HUES6 (cell line): Measurements from ENCODE around the gene MAP3K1.
"Not testable (repeated sequence)": the region's sequence is repeated elsewhere in the genome, so short reads cannot be mapped to it uniquely, and the experiment has no call there.

ENCODE experiments used
- H3K27ac ChIP-seq: 2 replicates; pipeline ENCODE4 v1.7.0; 2013; ENCODE audit warnings: low read depth, mild to moderate bottlenecking, low read length, inconsistent platforms
- H3K27me3 ChIP-seq: 2 replicates; pipeline ENCODE4 v1.6.1; 2013; ENCODE audit warnings: low read length; ENCODE audit not compliant: control insufficient read depth, insufficient read depth
- H3K36me3 ChIP-seq: 2 replicates; pipeline ENCODE4 v1.6.1; 2013; ENCODE audit warnings: low read length; ENCODE audit not compliant: control insufficient read depth, insufficient read depth
- H3K4me1 ChIP-seq: 2 replicates; pipeline ENCODE4 v1.6.1; 2013; ENCODE audit warnings: low read length; ENCODE audit not compliant: control insufficient read depth, insufficient read depth
- H3K4me3 ChIP-seq: 2 replicates; pipeline ENCODE4 v1.5.1; 2013; ENCODE audit warnings: low read depth, low read length
- H3K9ac ChIP-seq: one replicate; pipeline ENCODE4 v1.6.1; 2013; ENCODE audit warnings: mild to moderate bottlenecking, low read length
- H3K9me3 ChIP-seq: 2 replicates; pipeline ENCODE4 v1.6.1; 2013; ENCODE audit warnings: low read depth, low read length; ENCODE audit not compliant: control insufficient read depth, insufficient read depth

The MAP3K1 gene

DNA sequence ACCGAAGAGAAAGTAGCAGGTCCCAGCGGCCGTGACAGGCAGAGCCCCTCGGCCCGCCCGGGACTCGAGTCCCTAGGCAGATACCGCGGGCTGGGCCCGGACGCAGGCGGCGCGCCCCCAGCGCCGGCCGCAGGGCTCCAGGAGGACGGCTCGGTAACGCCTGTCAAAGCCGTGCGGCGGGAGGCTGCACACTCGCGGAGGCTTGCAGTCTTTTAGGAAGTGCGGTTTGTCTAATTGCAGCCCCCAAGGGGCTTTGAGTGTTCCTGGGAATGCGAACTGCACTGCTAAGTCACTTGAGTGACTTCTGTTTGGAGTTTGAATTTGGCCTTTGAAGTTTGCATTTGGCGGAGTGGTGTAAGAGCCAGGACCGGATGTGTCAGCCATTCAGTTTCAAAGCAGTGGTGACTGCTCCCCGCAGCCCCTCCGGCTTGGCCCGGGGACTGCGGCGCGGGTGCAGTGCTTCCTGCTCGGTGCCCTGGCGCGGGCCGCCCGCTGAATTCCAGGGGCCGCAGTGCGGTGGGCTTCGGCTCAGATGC lies 1.3 kb downstream of the MAP3K1 start:
- no peaks in the 10 kb centered on the region for H3K36me3 ChIP-seq
- H3K9me3 ChIP-seq, result no peaks in the 10 kb centered on the region
- peak overlapping the region; percentile 82 for H3K9ac ChIP-seq
- H3K27ac ChIP-seq, result peak overlapping the region; percentile 56; the same call in 1 of the 2 replicates
- H3K4me3 ChIP-seq, result peak overlapping the region; percentile 82
- H3K27me3 ChIP-seq, result peaks cover 13% of the 10 kb centered on the region
- peaks cover 31% of the 10 kb centered on the region for H3K4me1 ChIP-seq

DNA sequence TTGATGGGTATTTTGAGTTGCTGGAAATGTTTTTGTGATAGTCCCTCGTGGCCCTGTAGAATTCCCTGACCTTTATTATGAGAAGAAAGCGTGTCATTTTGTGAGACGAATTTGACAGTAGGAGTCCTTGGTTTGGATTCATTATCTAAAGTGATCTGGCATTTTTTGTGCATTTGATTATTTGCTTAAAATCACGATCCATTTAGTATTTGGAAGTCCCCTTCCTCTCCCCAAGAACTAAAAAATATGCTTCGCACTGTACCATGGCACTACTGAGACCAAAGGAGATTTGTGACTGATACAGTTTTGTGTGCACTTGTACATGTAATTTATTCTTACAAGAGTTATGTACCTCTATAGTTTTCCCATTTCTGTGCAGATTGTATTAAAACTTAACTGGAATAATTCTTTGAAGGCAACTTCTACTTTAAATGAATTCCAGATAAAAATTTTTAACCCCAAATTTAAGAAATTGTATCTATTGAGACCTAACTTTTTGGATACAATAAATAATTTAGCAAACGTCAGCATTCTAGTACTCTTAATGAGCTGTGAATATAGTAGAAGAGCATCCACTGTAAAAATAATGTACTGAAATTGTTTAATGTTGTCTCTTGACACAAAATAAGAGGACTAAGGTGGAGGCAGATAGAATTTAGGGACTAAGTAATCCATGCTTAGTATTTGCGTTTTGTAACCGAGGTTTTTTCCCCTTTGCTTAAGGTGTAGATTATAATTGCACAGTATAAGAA lies 2.1 kb downstream of the MAP3K1 start:
- Histone ChIP-seq H3K4me1 (peaks cover 31% of the 10 kb centered on the region), H3K27me3 (peaks cover 13% of the 10 kb centered on the region), H3K36me3 (no peaks in the 10 kb centered on the region), H3K4me3 (peak overlapping the region; percentile 82), H3K9ac (peak overlapping the region; percentile 82), H3K27ac (peak overlapping the region; percentile 56; the same call in 1 of the 2 replicates), H3K9me3 (no peaks in the 10 kb centered on the region)

- no peak overlapping the region for H3K9ac ChIP-seq
- peak overlapping the region; percentile 13; the same call in 1 of the 2 replicates for H3K4me3 ChIP-seq
- peaks cover 33% of the 10 kb centered on the region for H3K4me1 ChIP-seq
- H3K9me3 ChIP-seq, result no peaks in the 10 kb centered on the region
- peaks cover 4% of the 10 kb centered on the region for H3K27me3 ChIP-seq
- no peaks in the 10 kb centered on the region for H3K36me3 ChIP-seq
- no peak overlapping the region for H3K27ac ChIP-seq
These were observed 3.2 kb downstream of the MAP3K1 start for GRCh38 chr5:56818450-56819037.

DNA sequence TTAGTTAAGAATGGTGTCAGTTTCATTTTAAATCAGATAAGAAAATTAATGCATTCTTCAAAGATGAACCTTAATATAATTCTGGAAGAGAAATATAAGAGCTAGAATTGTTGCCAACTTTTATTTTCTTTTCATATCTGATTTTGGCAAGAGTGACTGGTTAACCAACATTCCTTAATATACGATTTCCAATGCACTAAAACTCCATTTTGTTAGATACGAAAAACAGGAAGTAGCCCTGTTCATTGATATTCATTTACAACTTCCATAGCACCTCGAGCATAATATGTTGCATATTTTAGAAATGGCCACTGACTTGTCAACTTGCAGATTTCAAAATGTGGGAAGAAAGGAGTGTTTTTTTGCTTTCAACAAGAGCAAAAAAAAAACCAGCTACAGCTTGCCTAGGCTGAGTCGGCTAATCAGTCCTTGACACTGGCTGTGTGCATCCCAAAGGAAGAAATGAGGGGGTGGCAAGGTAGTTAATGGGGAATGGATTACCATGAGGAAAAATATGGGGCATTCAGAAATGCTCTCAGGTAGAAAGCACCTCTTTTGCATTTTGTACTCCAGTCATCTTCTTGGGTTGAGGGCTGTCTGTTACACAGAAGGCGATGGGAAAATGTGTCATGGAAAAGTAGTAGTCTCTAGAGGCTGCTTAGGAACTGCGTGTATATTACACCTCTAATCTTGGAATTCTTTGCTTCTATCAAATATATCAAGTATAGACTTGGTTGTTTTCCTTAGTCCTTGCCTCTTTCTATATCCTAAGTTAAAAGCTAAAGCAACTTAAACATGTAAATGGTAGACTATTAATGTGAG lies 3.9 kb downstream of the MAP3K1 start:
- H3K36me3 ChIP-seq, result no peaks in the 10 kb centered on the region
- H3K4me3 ChIP-seq, result peak overlapping the region; percentile 13; the same call in 1 of the 2 replicates
- H3K4me1 ChIP-seq, result peaks cover 36% of the 10 kb centered on the region
- no peak overlapping the region for H3K9ac ChIP-seq
- no peaks in the 10 kb centered on the region for H3K9me3 ChIP-seq
- no peaks in the 10 kb centered on the region for H3K27me3 ChIP-seq
- H3K27ac ChIP-seq, result no peak overlapping the region

DNA sequence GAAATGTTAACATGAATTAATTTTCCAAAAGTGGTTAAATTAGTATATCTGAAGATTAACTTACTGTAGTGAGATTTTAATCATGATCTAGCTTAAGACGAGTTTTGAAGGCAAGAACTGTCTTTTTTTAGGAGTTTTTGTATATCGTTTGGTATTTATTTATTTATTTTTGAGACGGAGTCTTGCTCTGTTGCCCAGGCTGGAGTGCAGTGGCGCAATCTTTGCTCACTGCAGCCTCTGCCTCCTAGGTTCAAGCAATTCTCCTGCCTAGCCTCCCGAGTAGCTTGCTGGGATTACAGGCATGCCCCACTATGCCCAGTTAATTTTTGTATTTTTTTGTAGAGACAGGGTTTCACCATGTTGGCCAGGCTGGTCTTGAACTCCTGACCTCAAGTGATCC lies 6.5 kb downstream of the MAP3K1 start:
- H3K4me1 ChIP-seq, result peaks cover 49% of the 10 kb centered on the region
- not testable (repeated sequence) for H3K4me3 ChIP-seq, H3K27ac ChIP-seq, H3K27me3 ChIP-seq, H3K9me3 ChIP-seq, H3K36me3 ChIP-seq, H3K9ac ChIP-seq

- H3K27me3 ChIP-seq, result no peaks in the 10 kb centered on the region
- no peak overlapping the region for H3K4me3 ChIP-seq
- no peak overlapping the region for H3K27ac ChIP-seq
- peaks cover 39% of the 10 kb centered on the region for H3K4me1 ChIP-seq
- no peak overlapping the region for H3K9ac ChIP-seq
- H3K36me3 ChIP-seq, result no peaks in the 10 kb centered on the region
- H3K9me3 ChIP-seq, result no peaks in the 10 kb centered on the region
These were observed 7.6 kb downstream of the MAP3K1 start for GRCh38 chr5:56822981-56823380.

DNA sequence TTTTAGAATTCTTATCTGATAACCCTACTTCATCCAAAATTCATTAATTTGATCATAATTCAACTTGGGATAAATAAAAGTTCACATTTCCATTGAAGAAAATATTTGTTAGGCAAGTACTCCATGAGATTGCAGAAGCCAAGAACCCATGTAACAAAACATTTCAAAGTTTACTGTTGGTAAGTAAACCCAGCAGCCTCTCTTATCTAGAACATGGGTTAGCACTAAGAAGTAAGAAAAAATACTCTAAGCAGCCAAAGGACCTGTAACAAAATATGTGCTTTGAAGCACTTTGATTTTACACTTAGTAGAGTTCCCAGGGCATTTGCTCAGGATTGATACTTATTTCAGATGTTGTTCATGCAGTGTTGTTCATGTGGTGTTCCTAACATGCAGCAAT lies 8.7 kb downstream of the MAP3K1 start:
- H3K4me3 ChIP-seq, result no peak overlapping the region
- no peaks in the 10 kb centered on the region for H3K9me3 ChIP-seq
- no peaks in the 10 kb centered on the region for H3K27me3 ChIP-seq
- no peaks in the 10 kb centered on the region for H3K36me3 ChIP-seq
- H3K4me1 ChIP-seq, result peaks cover 33% of the 10 kb centered on the region
- H3K27ac ChIP-seq, result no peak overlapping the region
- no peak overlapping the region for H3K9ac ChIP-seq

DNA sequence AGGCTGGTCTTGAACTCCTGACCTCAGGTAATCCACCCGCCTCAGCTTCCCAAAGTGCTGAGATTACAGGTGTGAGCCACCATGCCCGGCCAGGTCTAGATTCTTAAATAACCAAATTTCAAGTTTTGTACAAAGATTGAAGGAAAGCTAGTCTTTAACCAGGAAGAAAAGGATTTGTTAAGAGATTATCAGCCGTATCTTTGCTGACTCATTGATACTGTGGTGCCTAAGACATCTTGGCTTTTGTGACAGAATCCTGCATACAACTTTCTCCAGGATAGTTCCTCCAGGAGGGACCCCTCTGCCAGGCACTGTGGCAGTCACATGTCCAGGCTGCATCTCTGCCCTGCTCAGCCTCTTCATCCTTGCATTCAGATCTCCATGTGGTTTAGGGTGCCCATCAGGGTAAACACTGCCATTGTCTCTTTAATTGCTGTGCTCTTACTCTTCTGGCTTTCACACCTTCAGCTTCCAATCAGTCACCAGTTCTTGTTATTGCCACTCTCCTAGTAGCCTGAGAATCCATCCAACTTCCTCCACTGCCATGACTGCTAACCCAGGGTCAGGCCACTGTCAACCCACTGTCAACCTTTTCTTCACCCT lies 10.0 kb downstream of the MAP3K1 start:
- H3K27me3 ChIP-seq, result no peaks in the 10 kb centered on the region
- no peak overlapping the region for H3K27ac ChIP-seq
- no peaks in the 10 kb centered on the region for H3K9me3 ChIP-seq
- H3K4me1 ChIP-seq, result peaks cover 36% of the 10 kb centered on the region
- no peak overlapping the region for H3K9ac ChIP-seq
- H3K4me3 ChIP-seq, result no peak overlapping the region
- H3K36me3 ChIP-seq, result no peaks in the 10 kb centered on the region

DNA sequence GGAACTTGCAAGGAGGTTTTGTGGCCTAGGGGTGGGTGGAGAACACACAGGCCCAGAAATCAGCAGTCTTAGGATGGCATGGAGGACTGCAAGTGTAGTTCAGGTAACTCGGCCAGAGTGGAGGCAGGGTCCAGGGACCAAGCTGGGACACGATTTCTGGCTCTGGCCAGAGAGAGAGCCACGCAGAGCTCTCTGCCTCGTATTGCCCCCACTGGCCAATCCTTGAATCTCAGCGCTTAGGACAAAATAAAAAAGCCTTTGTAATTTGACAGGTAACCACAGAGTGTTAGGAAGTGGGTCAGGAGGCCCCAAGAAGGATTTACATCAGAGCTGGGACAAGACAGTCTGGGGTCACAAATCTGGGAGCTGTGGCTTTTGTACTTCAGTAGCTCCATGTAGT lies 11.7 kb downstream of the MAP3K1 start:
- H3K4me1 ChIP-seq, result peaks cover 51% of the 10 kb centered on the region
- no peak overlapping the region for H3K4me3 ChIP-seq
- no peaks in the 10 kb centered on the region for H3K36me3 ChIP-seq
- no peak overlapping the region for H3K9ac ChIP-seq
- H3K27me3 ChIP-seq, result no peaks in the 10 kb centered on the region
- no peak overlapping the region for H3K27ac ChIP-seq
- H3K9me3 ChIP-seq, result no peaks in the 10 kb centered on the region

- no peak overlapping the region for H3K9ac ChIP-seq
- no peaks in the 10 kb centered on the region for H3K9me3 ChIP-seq
- H3K4me1 ChIP-seq, result peaks cover 57% of the 10 kb centered on the region
- no peak overlapping the region for H3K4me3 ChIP-seq
- H3K27ac ChIP-seq, result no peak overlapping the region
- no peaks in the 10 kb centered on the region for H3K27me3 ChIP-seq
- H3K36me3 ChIP-seq, result no peaks in the 10 kb centered on the region
These were observed 12.6 kb downstream of the MAP3K1 start for GRCh38 chr5:56827924-56828323.
